T-cell (primary cell): ENCODE results near the gene LCN6. TPM values are rescaled to one million over a fixed set of nuclear protein-coding genes. Genes with fewer than 3 reads are reported as not detected.

Experiments
- ATAC-seq, 4 experiments: fragments of 200-7000 bp in 3 of 4; fragments of 150-1000 bp in 1 of 4; cut with Tn5 transposase; replicated peaks in 1 of 4; 1 replicate in 3 of 4; 2 replicates in 1 of 4; pipeline ENCODE4 v1.10.0; 2021; ENCODE audit warnings: moderate library complexity in 3 of 4, mild to moderate bottlenecking in 2 of 4, moderate number of reproducible peaks in 1 of 4
- CTCF ChIA-PET, 2 donors: fragments of 300-600 bp; sonication (Branson Sonifier 250); formaldehyde crosslinking; loops; one replicate each; lab custom pipeline; 2022; ENCODE audit warnings: antibody characterized with exemption in 2 of 2; lab: Charles Lee
- POLR2A ChIA-PET, 2 donors: fragments of 300-600 bp; sonication (Branson Sonifier 250); formaldehyde crosslinking; loops; one replicate each; lab custom pipeline; 2022; ENCODE audit warnings: antibody characterized with exemption in 2 of 2; lab: Charles Lee
- DNase-seq, 35 experiments: peaks; one replicate each; pipeline versions ENCODE4 v3.0.0 to v3.0.0-alpha.2; 2013 to 2023
- H3K27ac ChIP-seq: one replicate; pipeline ENCODE4 v1.5.1; 2013; ENCODE audit warnings: low read length
- H3K27me3 ChIP-seq, 2 experiments: replicated peaks in 1 of 2; 1 replicate in 1 of 2; 2 replicates in 1 of 2; pipeline versions ENCODE4 v1.6.1 to v1.7.0; 2013; ENCODE audit warnings: low read length in 1 of 2, mixed read lengths in 1 of 2; ENCODE audit not compliant: control insufficient read depth in 2 of 2, insufficient read depth in 2 of 2; ENCODE audit errors: extremely low read depth in 1 of 2
- H3K36me3 ChIP-seq, 2 donors: 1 replicate in 1 of 2; 2 replicates in 1 of 2; pipeline versions ENCODE4 v1.6.1 to v1.7.0; 2013; ENCODE audit warnings: low read length in 1 of 2; ENCODE audit not compliant: control insufficient read depth in 2 of 2, insufficient read depth in 1 of 2; ENCODE audit errors: extremely low read depth in 1 of 2
- H3K4me1 ChIP-seq, 2 experiments: 1 replicate in 1 of 2; 2 replicates in 1 of 2; pipeline versions ENCODE4 v1.6.1 to v1.7.0; 2013; ENCODE audit warnings: low read length in 2 of 2, mixed read lengths in 1 of 2; ENCODE audit not compliant: insufficient read depth in 2 of 2, control insufficient read depth in 1 of 2; ENCODE audit errors: extremely low read depth in 1 of 2
- H3K4me3 ChIP-seq, 2 donors: 1 replicate in 1 of 2; 2 replicates in 1 of 2; pipeline versions ENCODE4 v1.5.1 to v1.7.0; 2013; ENCODE audit warnings: mild to moderate bottlenecking in 2 of 2, low read length in 1 of 2, moderate library complexity in 1 of 2; ENCODE audit not compliant: control insufficient read depth in 1 of 2; ENCODE audit errors: extremely low read depth in 1 of 2
- H3K9me3 ChIP-seq: 2 replicates; pipeline ENCODE4 v1.7.0; 2013
- H3K27ac Mint-ChIP-seq, 2 donors: one replicate each; pipeline ENCODE4 v1.8.0; 2020 to 2021; ENCODE audit warnings: mild to moderate bottlenecking in 2 of 2, mixed read lengths in 2 of 2
- H3K27me3 Mint-ChIP-seq, 2 donors: one replicate each; pipeline ENCODE4 v1.8.0; 2021 to 2022; ENCODE audit warnings: mixed read lengths in 2 of 2
- H3K36me3 Mint-ChIP-seq: one replicate; pipeline ENCODE4 v1.8.0; 2021; ENCODE audit warnings: mixed read lengths
- H3K4me1 Mint-ChIP-seq, 3 donors: one replicate each; pipeline ENCODE4 v1.8.0; 2020 to 2022; ENCODE audit warnings: mixed read lengths in 3 of 3, mild to moderate bottlenecking in 1 of 3
- H3K4me3 Mint-ChIP-seq, 3 donors: one replicate each; pipeline ENCODE4 v1.8.0; 2020 to 2022; ENCODE audit warnings: mild to moderate bottlenecking in 3 of 3, mixed read lengths in 3 of 3, moderate library complexity in 3 of 3
- H3K9me3 Mint-ChIP-seq, 3 donors: one replicate each; pipeline ENCODE4 v1.8.0; 2020 to 2022; ENCODE audit warnings: mixed read lengths in 3 of 3
- WGBS: methylation state at CpG from one replicate; pipeline ENCODE4 v1.1.5; 2013; ENCODE audit warnings: missing lambda C conversion rate; ENCODE audit not compliant: insufficient coverage; 5-methylcytosine and 5-hydroxymethylcytosine counted together
- total RNA-seq, 35 experiments: library from RNA in 6 of 35; stranded (reverse) in 6 of 35; fragments of 120-200 nt in 1 of 35; gene quantifications; one replicate each; pipeline versions ENCODE4 v1.2.1 to v1.2.4 and lab custom pipeline; 2013 to 2026

Gene LCN6
- total RNA-seq, 5 donors from 2014 or later (not counting 1 experiment from before 2014, with no cell fraction given): not detected

DNA sequence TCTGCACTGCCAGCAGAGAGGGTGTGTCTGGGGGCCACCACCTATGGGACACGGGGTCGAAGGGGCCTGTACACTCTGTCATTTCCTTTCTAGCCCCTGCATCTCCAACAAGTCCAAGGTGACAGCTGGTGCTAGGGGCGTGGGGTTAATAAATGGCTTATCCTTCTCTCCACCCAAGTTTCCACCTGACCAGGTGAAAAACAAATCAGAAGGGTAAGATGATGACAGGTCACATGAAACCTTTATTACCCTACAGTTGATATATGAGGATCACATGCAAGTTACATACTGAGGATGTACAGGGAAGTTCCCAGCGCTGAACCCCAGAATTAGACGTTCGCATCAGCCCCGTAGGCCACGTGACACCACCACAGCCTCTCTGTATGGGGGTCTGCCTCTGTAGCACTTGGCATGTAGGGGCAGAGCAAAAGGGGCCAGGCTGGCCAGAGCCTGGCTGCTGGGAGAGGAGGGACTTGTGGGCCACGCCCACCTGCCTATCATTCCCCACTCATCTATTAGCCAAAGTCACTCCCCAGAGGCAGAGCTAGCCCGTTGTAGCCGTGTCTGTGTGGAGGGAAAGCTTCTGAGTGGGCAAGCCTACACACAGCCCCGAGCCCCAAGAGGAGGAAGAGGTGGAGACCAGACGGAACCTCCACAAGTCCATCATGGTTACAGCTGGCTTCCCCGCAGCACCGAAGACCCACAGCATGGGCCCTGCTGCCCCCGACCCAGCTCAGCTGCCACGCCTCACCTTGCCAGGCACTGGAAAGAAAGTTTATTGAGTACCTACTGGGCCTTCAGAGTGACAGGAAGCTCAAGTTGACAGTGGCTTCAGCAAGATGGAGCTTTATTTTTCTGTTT lies 45.0 kb upstream of the LCN6 start:
- Mint-ChIP-seq H3K27ac (no peak overlapping the region), H3K4me3 (peak overlapping the region in 2 of 3 donors; percentile 28 to 80)
- CTCF ChIA-PET: no interaction called here

GRCh38 chr9:136792321-136793085 lies 44.2 kb upstream of the LCN6 start:
- no peak for ATAC-seq
- H3K27ac ChIP-seq: peak overlapping the region; percentile 97
- peak overlapping the region; percentile 43 to 82 for H3K27ac Mint-ChIP-seq
- WGBS: 90% methylated on average over 9 of the region's 15 CpGs
- H3K4me1 ChIP-seq: peaks cover 7 to 44% of the 10 kb centered on the region in 2 experiments
- H3K27me3 Mint-ChIP-seq: peaks cover 0 to 3% of the 10 kb centered on the region in 2 donors
- H3K27me3 ChIP-seq: no peaks in the 10 kb centered on the region
- DNase-seq: no peak
- H3K9me3 ChIP-seq: no peaks in the 10 kb centered on the region
- ChIA-PET POLR2A (interaction anchor here in 1 of 2 donors (0.6 kb wide), 1 partner anchor 431 kb away, joined by 10 read pairs; no protein-coding TSS in a partner anchor), CTCF (interaction anchor here in 1 of 2 donors (0.5 to 1.0 kb wide), 2 partner anchors 50 to 885 kb away, joined by 3 read pairs; partner anchors contain the start of gene AJM1)
- peaks cover 5% of the 10 kb centered on the region for H3K36me3 Mint-ChIP-seq
- H3K4me1 Mint-ChIP-seq: peaks cover 28 to 43% (median 33%) of the 10 kb centered on the region in 3 donors
- peak overlapping the region; percentile 75 to 86 for H3K4me3 ChIP-seq
- H3K9me3 Mint-ChIP-seq: no peaks in the 10 kb centered on the region
- peaks cover 0 to 7% of the 10 kb centered on the region in 2 donors for H3K36me3 ChIP-seq
- H3K4me3 Mint-ChIP-seq: peak overlapping the region; percentile 78 to 82 (median 80)

More for the DNA sequence above, 45.0 kb upstream of the LCN6 start:
- ATAC-seq (no peak), DNase-seq (no peak)
- H3K36me3 ChIP-seq: peaks cover 0 to 7% of the 10 kb centered on the region in 2 donors
- H3K4me1 Mint-ChIP-seq: peaks cover 28 to 36% (median 29%) of the 10 kb centered on the region in 3 donors
- H3K9me3 Mint-ChIP-seq: no peaks in the 10 kb centered on the region
- peaks cover 7 to 39% of the 10 kb centered on the region in 2 experiments for H3K4me1 ChIP-seq
- no peak overlapping the region for H3K4me3 ChIP-seq
- POLR2A ChIA-PET: interaction anchor here in 1 of 2 donors (0.6 kb wide), 1 partner anchor 92 kb away, joined by 4 read pairs; no protein-coding TSS in a partner anchor
- WGBS: 97% methylated on average over 7 of the region's 17 CpGs
- no peak overlapping the region for H3K27ac ChIP-seq
- peaks cover 0 to 2% of the 10 kb centered on the region in 2 experiments for H3K27me3 ChIP-seq
- peaks cover 0 to 2% of the 10 kb centered on the region in 2 donors for H3K27me3 Mint-ChIP-seq
- no peaks in the 10 kb centered on the region for H3K9me3 ChIP-seq
- H3K36me3 Mint-ChIP-seq: peaks cover 5% of the 10 kb centered on the region

- Histone ChIP-seq H3K27me3 (no peaks in the 10 kb centered on the region), H3K27ac (peak overlapping the region; percentile 97), H3K36me3 (peaks cover 0 to 7% of the 10 kb centered on the region in 2 donors), H3K4me3 (peak overlapping the region; percentile 75 to 86), H3K4me1 (peaks cover 7 to 45% of the 10 kb centered on the region in 2 experiments), H3K9me3 (no peaks in the 10 kb centered on the region)
- Mint-ChIP-seq H3K4me1 (peaks cover 20 to 37% (median 30%) of the 10 kb centered on the region in 3 donors), H3K36me3 (peaks cover 5% of the 10 kb centered on the region), H3K27ac (peak overlapping the region; percentile 89 to 91), H3K27me3 (peaks cover 0 to 3% of the 10 kb centered on the region in 2 donors), H3K4me3 (peak overlapping the region; percentile 78 to 82 (median 80)), H3K9me3 (no peaks in the 10 kb centered on the region)
- CTCF ChIA-PET: interaction anchor here in 1 of 2 donors (0.5 to 1.0 kb wide), 4 partner anchors 27 to 886 kb away, joined by 3 to 6 read pairs (median 3); partner anchors contain the start of gene AJM1
- under 1% methylated on average over 26 of the region's 29 CpGs for WGBS
- DNase-seq: peak; percentile 40 to 78 (median 63)
- POLR2A ChIA-PET: interaction anchor here in 1 of 2 donors (0.6 kb wide), 1 partner anchor 432 kb away, joined by 10 read pairs; no protein-coding TSS in a partner anchor
- ATAC-seq: peak; percentile 12 to 29 (median 16)
Measured at GRCh38 chr9:136791516-136792276, 43.4 kb upstream of the LCN6 start.

DNA sequence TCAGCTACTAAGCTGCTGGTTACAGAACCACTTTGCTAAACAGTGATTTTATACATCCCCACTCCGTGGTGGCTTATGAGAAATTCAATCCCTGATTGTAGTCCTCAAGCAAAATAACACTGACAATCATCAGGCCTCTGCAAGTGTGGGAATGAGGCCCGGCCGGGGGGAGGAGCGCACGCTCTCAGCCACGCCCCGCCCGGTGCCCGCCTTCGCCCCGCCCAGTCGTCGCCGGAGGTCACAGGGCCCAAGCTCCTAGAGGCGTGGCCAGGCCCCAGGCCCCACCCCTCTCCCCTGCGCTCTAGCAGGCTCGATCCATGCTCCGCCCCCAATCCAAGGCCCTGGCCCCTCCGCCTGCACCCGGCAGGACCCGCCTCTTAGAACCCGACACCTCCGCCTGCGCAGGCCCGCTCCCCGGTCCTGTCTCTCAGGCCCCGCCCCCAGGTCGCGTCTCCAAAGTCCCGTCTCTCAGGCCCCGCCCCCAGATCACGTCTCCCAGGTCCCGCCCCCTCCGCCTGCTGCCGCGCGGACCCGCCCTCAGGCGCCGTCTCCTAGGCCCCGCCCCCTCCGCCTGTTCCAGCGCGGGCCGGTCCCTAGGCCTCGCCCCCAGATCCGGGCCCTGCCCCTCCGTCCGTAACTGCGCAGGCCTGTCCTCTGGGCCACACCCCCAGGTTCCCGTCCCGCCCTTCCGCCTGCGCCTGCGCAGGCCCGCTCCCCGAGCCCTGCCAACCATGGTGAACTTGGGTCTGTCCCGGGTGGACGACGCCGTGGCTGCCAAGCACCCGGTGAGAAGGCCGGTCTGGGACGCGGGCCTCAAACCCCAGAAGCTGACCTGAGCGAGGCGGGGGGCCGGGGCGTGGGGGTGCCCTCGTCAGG lies 42.6 kb upstream of the LCN6 start, which contains the start of gene TMEM141:
TMEM141 (plus strand) TSS at position 705 of the 876 bp plus-strand sequence; CDS start at position 732, 27 bp downstream.
- peak within 1 kb of the TSS; percentile 78 to 82 (median 80) for H3K4me3 Mint-ChIP-seq
- no peaks in the 10 kb centered on the region for H3K9me3 Mint-ChIP-seq
- no peaks in the 10 kb centered on the region for H3K9me3 ChIP-seq
- WGBS: under 1% methylated on average over 66 of the region's 70 CpGs
- H3K27me3 Mint-ChIP-seq: peaks cover 0 to 3% of the 10 kb centered on the region in 2 donors
- H3K27ac Mint-ChIP-seq: peak within 1 kb of the TSS; percentile 89 to 91
- peak within 1 kb of the TSS; percentile 97 for H3K27ac ChIP-seq
- ChIA-PET CTCF (interaction anchor here (0.6 to 1.2 kb wide), 7 partner anchors 16 to 398 kb away, joined by 3 to 8 read pairs (median 3); partner anchors contain the start of gene TRAF2 (in 1 of the 2)), POLR2A (interaction anchor here (0.5 to 0.6 kb wide), 2 partner anchors 95 to 450 kb away, joined by 3 read pairs; no protein-coding TSS in a partner anchor)
- DNase-seq: peak; percentile 98 to 100 (median 100)
- peak within 1 kb of the TSS; percentile 75 to 86 for H3K4me3 ChIP-seq
- H3K36me3 ChIP-seq: peaks cover 0 to 7% of the 10 kb centered on the region in 2 donors
- ATAC-seq: peak; percentile 87 to 91 (median 90)
- H3K4me1 Mint-ChIP-seq: peaks cover 12 to 29% (median 21%) of the 10 kb centered on the region in 3 donors
- H3K36me3 Mint-ChIP-seq: peaks cover 5% of the 10 kb centered on the region
- H3K4me1 ChIP-seq: peaks cover 7 to 40% of the 10 kb centered on the region in 2 experiments
- peaks cover 0 to 4% of the 10 kb centered on the region in 2 experiments for H3K27me3 ChIP-seq

GRCh38 chr9:136789523-136789937 lies 41.2 kb upstream of the LCN6 start:
- ATAC-seq (no peak), DNase-seq (no peak)
- POLR2A ChIA-PET: no interaction called here
- peaks cover 0 to 4% of the 10 kb centered on the region in 2 experiments for H3K27me3 ChIP-seq
- CTCF ChIA-PET: interaction anchor here in 1 of 2 donors (0.7 kb wide), 1 partner anchor 246 kb away, joined by 4 read pairs; no protein-coding TSS in a partner anchor
- Mint-ChIP-seq H3K27ac (no peak overlapping the region), H3K4me1 (peaks cover 12 to 28% (median 20%) of the 10 kb centered on the region in 3 donors), H3K4me3 (no peak overlapping the region), H3K27me3 (peaks cover 0 to 3% of the 10 kb centered on the region in 2 donors), H3K9me3 (no peaks in the 10 kb centered on the region), H3K36me3 (peaks cover 5% of the 10 kb centered on the region)
- 86% methylated on average over 1 of the region's 3 CpGs for WGBS
- H3K36me3 ChIP-seq: peaks cover 0 to 7% of the 10 kb centered on the region in 2 donors
- peaks cover 7 to 36% of the 10 kb centered on the region in 2 experiments for H3K4me1 ChIP-seq
- H3K27ac ChIP-seq: no peak overlapping the region
- no peaks in the 10 kb centered on the region for H3K9me3 ChIP-seq
- no peak overlapping the region for H3K4me3 ChIP-seq
